NOMO-1 (cell line): ENCODE measurements around the gene TFPI.
"Not testable (repeated sequence)": the region's sequence is repeated elsewhere in the genome, so short reads cannot be mapped to it uniquely, and the experiment has no call there.

ENCODE experiments used
- DNase-seq, 2 experiments: peaks; one replicate each; lab custom pipeline; 2025; ENCODE audit not compliant: unreplicated experiment in 2 of 2; lab: John Stamatoyannopoulos, UW

The TFPI gene

DNA sequence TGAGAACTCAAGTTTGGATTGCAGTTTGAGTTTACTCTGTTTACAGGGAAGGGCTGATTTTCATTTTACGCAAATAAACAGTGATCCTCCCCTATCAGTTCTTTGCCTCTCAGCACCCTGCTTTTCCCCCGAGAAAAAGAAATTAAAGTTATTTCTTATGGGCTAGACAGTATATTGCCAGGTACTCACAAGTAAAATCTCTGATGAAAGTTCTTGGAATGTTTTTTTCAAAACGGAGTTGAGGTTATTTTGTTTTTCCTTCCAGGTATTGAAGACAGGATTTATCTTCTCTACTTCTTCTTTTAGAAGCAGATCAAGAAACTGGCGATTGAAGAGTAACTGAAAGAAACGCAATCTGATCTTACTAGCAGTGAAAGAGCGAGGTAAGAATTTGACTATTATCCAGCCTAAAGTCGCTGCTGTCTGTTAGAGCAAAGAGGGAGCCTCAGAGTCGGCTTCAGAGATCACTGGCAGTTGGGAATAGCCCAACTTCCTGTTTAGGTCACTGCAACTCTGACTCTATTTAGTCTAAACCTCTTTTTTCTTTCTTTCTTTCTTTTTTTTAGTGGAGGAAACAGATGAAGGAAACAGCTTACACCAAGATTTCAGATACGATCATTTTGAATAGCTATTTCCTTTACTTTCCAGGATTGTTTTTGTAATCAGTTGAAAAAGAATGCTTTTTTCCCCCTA is at the start of gene TFPI:
TFPI (minus strand) TSS at position 425 of the 693 bp plus-strand sequence. CDS start 50,667 bp downstream, outside the sequence.
- no peak for DNase-seq

GRCh38 chr2:187594801-187595200 is 40.6 kb upstream of the TFPI start:
- DNase-seq = no peak

DNA sequence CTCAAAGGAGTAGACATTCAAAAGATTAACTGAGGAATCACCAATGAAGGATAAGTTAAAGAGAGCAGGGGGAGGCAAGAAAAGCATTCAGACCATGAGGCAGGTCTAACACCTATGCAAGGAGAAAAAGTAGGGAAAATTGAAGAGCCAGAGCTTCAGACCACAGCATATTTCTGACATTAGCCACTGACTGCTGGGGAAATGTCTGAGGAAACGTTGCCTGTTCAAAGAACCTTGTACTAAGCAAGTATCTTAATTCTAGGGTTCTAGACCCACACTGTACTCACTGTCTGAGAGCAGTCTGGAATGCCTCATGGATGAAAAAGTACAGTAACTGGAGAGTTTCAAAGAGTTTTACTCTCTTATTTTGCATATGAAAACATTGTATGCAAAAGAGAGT is 39.5 kb upstream of the TFPI start:
- DNase-seq = no peak

- no peak for DNase-seq
These were observed 38.9 kb upstream of the TFPI start for GRCh38 chr2:187593098-187593497.

- DNase-seq = no peak
These were observed 35.9 kb upstream of the TFPI start for GRCh38 chr2:187590175-187590574.

DNA sequence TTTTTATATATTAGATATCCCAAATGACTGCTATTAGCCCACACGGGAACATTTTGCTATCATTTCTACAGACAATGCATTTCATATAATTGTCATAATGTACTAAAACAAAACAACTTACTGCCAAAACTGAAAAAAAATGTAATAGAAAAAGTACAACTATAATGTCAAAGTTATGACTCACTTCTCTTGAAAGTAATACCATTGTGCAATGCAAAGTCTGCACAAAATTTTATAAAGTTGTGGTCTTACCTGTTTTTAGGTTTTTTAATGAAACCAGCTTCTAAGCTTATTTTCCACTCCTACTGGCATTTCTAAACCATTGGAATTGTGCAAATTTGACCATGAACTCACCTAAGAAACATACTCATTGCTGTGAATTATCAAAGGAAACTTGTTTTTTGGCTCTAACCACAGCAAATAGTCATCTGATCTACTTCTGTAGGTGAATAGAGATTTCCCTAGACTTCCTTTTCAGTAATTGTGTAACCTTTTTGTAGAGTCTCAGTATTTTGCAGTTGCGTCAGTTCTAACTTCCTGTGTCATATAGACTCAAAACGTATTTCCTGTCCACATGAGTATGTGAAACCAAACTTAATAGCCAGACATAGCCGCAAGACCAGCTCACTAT is 31.9 kb upstream of the TFPI start:
- peak; percentile 15 to 66 for DNase-seq

DNA sequence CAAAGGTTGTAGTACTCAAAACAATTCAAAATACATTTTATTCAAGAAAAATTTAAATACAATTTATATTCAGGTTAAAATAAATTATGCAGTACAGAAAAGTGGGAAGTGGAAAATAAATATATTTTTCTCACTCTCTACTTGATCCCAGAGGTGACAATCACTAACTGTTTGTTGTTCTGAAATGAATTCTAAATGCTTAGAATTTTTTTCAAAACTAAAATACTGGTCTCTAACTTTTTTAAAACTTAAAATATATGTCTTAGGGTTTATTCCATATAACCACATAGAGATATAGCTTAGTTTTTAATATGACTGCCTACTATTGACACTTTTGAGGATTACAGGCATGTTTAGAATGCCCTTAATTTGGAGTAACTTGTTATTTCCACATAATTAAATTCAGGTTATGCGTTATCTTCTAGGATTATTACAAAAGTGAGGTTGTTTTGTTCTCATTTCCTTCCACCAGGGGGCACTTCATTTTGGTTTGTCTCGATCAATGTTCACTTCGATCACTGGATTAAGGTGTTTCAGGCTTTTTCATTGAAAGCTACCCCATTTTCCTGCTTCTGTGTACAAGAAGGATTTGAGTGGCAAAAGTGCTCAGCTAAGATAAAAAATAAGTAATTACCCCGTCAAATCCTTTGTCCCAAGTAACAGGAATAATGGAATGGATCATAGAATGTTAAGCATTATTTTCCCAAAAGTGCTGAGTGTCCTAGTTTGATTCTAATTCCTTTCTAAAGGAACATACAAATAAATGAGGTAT is 27.1 kb upstream of the TFPI start:
- DNase-seq = peak in 1 of 2 experiments; percentile 8

DNA sequence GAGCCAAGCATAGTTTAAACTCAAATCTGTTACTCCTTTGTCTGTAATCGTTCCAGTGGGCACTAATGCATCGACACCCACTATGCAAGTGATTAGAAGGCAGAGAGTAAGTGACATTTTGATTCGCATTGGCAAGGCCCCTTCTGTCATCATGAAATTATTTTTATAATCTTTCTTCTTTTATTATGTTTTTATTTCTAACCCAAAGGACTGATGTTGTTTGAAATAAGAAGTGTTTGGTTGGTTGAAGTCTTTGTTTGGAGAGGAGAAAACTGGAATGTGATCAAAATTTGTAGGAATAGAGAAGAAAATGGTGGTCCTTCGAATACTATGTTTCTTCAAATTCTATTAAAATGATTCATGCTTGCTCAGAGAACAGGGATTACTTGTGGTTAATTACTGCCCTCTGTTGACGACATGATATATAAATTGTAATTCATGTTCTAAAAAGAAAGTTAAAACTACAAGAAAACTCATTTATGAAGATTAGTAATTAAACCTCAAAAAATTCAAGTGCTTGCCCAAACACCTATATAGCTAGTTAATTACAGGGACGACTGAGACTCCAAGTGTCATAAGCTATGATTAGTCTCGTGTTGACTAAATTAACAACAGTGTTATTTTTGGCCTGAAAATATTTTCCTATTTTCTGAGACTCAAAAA is 26.4 kb upstream of the TFPI start:
- DNase-seq = peak in 1 of 2 experiments; percentile 43

DNA sequence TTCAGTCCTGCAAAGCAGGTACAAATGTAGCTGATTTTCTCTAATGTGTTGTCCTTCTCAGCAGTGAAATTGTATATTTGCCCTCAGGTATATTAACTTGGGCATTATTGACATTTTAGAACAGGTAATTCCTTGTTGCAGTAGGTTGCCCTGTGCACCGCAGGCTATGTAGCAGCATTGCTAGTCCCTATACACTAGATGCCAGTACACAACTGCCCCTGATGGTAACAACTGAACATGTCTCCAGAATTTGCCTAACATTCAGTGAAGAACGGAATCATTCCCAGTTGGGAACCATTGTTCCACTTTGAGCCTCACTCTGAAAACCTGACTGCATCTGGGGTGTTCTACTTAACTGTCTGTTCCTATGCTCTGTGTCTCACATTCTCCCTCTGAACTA is 23.1 kb upstream of the TFPI start:
- DNase-seq = no peak

DNA sequence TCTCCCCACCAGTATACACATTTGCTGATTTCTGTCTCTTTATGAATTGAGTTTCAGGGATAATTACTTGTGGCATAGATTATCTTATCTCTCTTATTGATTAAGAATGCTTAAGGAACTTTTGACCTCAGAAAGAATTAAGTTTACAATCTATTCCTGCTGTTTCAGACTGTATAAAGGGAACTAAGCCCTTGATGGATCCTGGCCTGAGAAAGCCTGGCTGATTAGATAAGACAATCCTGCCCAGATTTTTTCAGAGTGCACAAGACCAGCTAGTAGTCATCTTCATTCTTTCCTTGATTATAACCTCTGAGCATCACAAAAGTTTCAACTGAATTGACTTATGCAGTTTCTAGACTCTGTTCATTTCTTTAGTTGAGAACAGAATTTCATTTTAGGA is 22.7 kb upstream of the TFPI start:
- DNase-seq = no peak

- DNase-seq = no peak
These were observed 21.5 kb upstream of the TFPI start for GRCh38 chr2:187575751-187576067.

- no peak for DNase-seq
These were observed 20.9 kb upstream of the TFPI start for GRCh38 chr2:187574969-187575750.

DNA sequence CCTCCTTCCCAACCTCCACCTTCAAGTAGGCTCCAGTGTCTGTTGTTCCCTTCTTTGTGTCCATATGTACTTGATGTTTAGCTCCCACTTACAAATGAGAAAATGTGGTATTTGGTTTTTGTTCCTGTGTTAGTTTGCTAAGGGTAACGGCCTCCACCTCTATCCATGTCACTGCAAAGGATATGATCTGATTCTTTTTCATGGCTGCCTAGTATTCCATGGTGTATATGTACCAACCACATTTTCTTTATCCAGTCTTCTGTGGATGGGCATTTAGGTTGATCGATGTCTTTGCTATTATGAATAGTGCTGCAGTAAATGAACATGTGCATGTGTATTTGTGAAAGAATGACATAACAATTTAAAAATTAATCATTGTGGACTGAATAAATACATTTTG is 19.5 kb upstream of the TFPI start:
- DNase-seq = no peak

- not testable (repeated sequence) for DNase-seq
These were observed 17.8 kb upstream of the TFPI start for GRCh38 chr2:187571996-187572395.

DNA sequence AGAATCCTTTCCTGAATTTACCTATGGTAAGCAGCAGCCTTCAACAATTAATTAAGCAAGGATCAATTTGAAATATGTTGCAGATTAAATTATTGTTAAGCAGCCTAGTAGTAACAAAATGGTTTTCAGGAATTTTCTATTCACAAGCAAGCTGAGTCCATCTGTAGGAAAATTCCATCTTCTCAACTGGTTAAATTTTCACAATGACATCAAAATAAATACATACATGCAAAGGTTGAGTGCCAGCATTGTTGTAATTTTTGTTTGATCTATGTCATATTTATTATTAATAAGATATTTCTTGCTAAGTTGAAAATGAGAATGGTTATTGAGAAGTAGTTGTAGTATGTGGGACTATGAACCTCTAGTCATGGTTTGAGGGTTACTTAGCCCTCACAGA is 15.3 kb upstream of the TFPI start:
- no peak for DNase-seq

- no peak for DNase-seq
These were observed 14.8 kb upstream of the TFPI start for GRCh38 chr2:187569042-187569441.

- DNase-seq = no peak
These were observed 12.9 kb upstream of the TFPI start for GRCh38 chr2:187567126-187567525.

- DNase-seq = no peak
These were observed 12.5 kb upstream of the TFPI start for GRCh38 chr2:187566712-187567111.

DNA sequence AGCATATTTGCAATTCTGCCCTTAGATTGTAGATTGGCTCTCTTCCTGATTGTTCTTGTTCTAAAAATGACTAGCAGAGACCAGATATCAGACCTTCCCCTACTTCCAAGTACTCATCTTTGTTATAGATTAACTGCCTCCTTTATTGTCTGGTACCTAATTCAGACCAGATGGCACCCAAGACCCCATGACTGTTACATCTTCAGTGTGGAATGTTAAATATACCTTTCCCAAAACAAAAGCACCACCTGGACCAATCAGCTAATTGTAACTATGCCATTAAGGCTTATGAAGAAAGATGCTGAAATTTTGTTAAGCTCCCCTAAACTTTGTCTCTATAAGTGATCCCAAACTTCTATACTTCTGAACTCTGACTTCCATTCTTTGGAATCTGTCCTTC is 12.0 kb upstream of the TFPI start:
- DNase-seq = no peak

DNA sequence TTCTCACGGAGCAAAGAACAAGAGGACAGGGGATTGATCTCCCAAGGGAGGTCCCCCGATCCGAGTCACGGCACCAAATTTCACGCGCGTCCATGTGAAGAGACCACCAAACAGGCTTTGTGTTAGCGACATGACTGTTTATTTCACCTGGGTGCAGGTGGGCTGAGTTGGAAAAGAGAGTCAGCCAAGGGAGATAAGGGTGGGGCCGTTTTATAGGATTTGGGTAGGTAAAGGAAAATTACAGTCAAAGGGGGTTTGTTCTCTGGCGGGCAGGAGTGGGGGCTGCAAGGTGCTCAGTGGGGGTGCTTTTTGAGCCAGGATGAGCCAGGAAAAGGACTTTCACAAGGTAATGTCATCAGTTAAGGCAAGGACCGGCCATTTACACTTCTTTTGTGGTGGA is 11.4 kb upstream of the TFPI start:
- not testable (repeated sequence) for DNase-seq

GRCh38 chr2:187556493-187556892 is 2.3 kb upstream of the TFPI start:
- DNase-seq = not testable (repeated sequence)
